Measurements from ENCODE around the gene CACNA1D.
"Not testable (repeated sequence)": the region's sequence is repeated elsewhere in the genome, so short reads cannot be mapped to it uniquely, and the experiment has no call there.

Gene CACNA1D

GRCh38 chr3:53552730-53553129 is 58.3 kb downstream of the CACNA1D start:
- H3K27me3 Mint-ChIP-seq (ENCODE audit: low read depth): peaks cover 3% of the 10 kb centered on the region
- peaks cover 9% of the 10 kb centered on the region for H3K4me1 Mint-ChIP-seq (ENCODE audit: low read depth)
- DNase-seq (ENCODE audit: low spot score): no peak
- H3K36me3 Mint-ChIP-seq (ENCODE audit: low read depth): no peaks in the 10 kb centered on the region
- H3K27ac Mint-ChIP-seq: no peak overlapping the region
- no peak overlapping the region for H3K4me3 Mint-ChIP-seq
- no peaks in the 10 kb centered on the region for H3K9me3 Mint-ChIP-seq

GRCh38 chr3:53553200-53553599 is 58.8 kb downstream of the CACNA1D start:
- Mint-ChIP-seq H3K36me3 (ENCODE audit: low read depth) (no peaks in the 10 kb centered on the region), H3K9me3 (no peaks in the 10 kb centered on the region), H3K27me3 (ENCODE audit: low read depth) (peaks cover 3% of the 10 kb centered on the region), H3K4me1 (ENCODE audit: low read depth) (peaks cover 9% of the 10 kb centered on the region), H3K4me3 (no peak overlapping the region), H3K27ac (no peak overlapping the region)
- no peak for DNase-seq (ENCODE audit: low spot score)

GRCh38 chr3:53554559-53555067 is 60.2 kb downstream of the CACNA1D start:
- H3K4me1 Mint-ChIP-seq (ENCODE audit: low read depth): peaks cover 9% of the 10 kb centered on the region
- peaks cover 4% of the 10 kb centered on the region for H3K9me3 Mint-ChIP-seq
- H3K4me3 Mint-ChIP-seq: no peak overlapping the region
- H3K27me3 Mint-ChIP-seq (ENCODE audit: low read depth): peaks cover 13% of the 10 kb centered on the region
- H3K36me3 Mint-ChIP-seq (ENCODE audit: low read depth): no peaks in the 10 kb centered on the region
- no peak for DNase-seq (ENCODE audit: low spot score)
- H3K27ac Mint-ChIP-seq: no peak overlapping the region

GRCh38 chr3:53555068-53555588 is 60.7 kb downstream of the CACNA1D start:
- Mint-ChIP-seq H3K4me3 (no peak overlapping the region), H3K27ac (no peak overlapping the region), H3K36me3 (ENCODE audit: low read depth) (no peaks in the 10 kb centered on the region), H3K9me3 (peaks cover 4% of the 10 kb centered on the region), H3K4me1 (ENCODE audit: low read depth) (peaks cover 9% of the 10 kb centered on the region), H3K27me3 (ENCODE audit: low read depth) (peaks cover 17% of the 10 kb centered on the region)
- peak; percentile 81 for DNase-seq (ENCODE audit: low spot score)

GRCh38 chr3:53566461-53567145 is 72.2 kb downstream of the CACNA1D start:
- peaks cover 37% of the 10 kb centered on the region for H3K27me3 Mint-ChIP-seq (ENCODE audit: low read depth)
- no peak for DNase-seq (ENCODE audit: low spot score)
- H3K4me1 Mint-ChIP-seq (ENCODE audit: low read depth): no peaks in the 10 kb centered on the region
- no peaks in the 10 kb centered on the region for H3K9me3 Mint-ChIP-seq
- no peak overlapping the region for H3K4me3 Mint-ChIP-seq
- no peaks in the 10 kb centered on the region for H3K36me3 Mint-ChIP-seq (ENCODE audit: low read depth)
- H3K27ac Mint-ChIP-seq: no peak overlapping the region

GRCh38 chr3:53570081-53570480 is 75.7 kb downstream of the CACNA1D start:
- Mint-ChIP-seq H3K4me3 (no peak overlapping the region), H3K4me1 (ENCODE audit: low read depth) (no peaks in the 10 kb centered on the region), H3K36me3 (ENCODE audit: low read depth) (no peaks in the 10 kb centered on the region), H3K9me3 (no peaks in the 10 kb centered on the region), H3K27me3 (ENCODE audit: low read depth) (peaks cover 29% of the 10 kb centered on the region), H3K27ac (no peak overlapping the region)
- no peak for DNase-seq (ENCODE audit: low spot score)

GRCh38 chr3:53570709-53571108 is 76.3 kb downstream of the CACNA1D start:
- DNase-seq (ENCODE audit: low spot score): no peak
- Mint-ChIP-seq H3K27me3 (ENCODE audit: low read depth) (peaks cover 25% of the 10 kb centered on the region), H3K27ac (no peak overlapping the region), H3K9me3 (no peaks in the 10 kb centered on the region), H3K4me1 (ENCODE audit: low read depth) (no peaks in the 10 kb centered on the region), H3K36me3 (ENCODE audit: low read depth) (no peaks in the 10 kb centered on the region), H3K4me3 (no peak overlapping the region)

- Mint-ChIP-seq H3K4me3 (no peak overlapping the region), H3K27ac (no peak overlapping the region), H3K4me1 (ENCODE audit: low read depth) (no peaks in the 10 kb centered on the region), H3K9me3 (no peaks in the 10 kb centered on the region), H3K27me3 (ENCODE audit: low read depth) (peaks cover 23% of the 10 kb centered on the region), H3K36me3 (ENCODE audit: low read depth) (no peaks in the 10 kb centered on the region)
- no peak for DNase-seq (ENCODE audit: low spot score)
These were observed 76.9 kb downstream of the CACNA1D start for GRCh38 chr3:53571264-53571663.

GRCh38 chr3:53572184-53572583 is 77.8 kb downstream of the CACNA1D start:
- not testable (repeated sequence) for H3K4me1 Mint-ChIP-seq (ENCODE audit: low read depth); H3K36me3 Mint-ChIP-seq (ENCODE audit: low read depth); H3K4me3 Mint-ChIP-seq; DNase-seq (ENCODE audit: low spot score); H3K27ac Mint-ChIP-seq; H3K9me3 Mint-ChIP-seq
- peaks cover 23% of the 10 kb centered on the region for H3K27me3 Mint-ChIP-seq (ENCODE audit: low read depth)

GRCh38 chr3:53577506-53577905 is 83.1 kb downstream of the CACNA1D start:
- H3K36me3 Mint-ChIP-seq (ENCODE audit: low read depth): no peaks in the 10 kb centered on the region
- peaks cover 14% of the 10 kb centered on the region for H3K27me3 Mint-ChIP-seq (ENCODE audit: low read depth)
- H3K4me3 Mint-ChIP-seq: no peak overlapping the region
- no peaks in the 10 kb centered on the region for H3K9me3 Mint-ChIP-seq
- no peak overlapping the region for H3K27ac Mint-ChIP-seq
- DNase-seq (ENCODE audit: low spot score): no peak
- peaks cover 16% of the 10 kb centered on the region for H3K4me1 Mint-ChIP-seq (ENCODE audit: low read depth)

- Mint-ChIP-seq H3K4me1 (ENCODE audit: low read depth) (peaks cover 20% of the 10 kb centered on the region), H3K4me3 (no peak overlapping the region), H3K36me3 (ENCODE audit: low read depth) (no peaks in the 10 kb centered on the region), H3K9me3 (no peaks in the 10 kb centered on the region), H3K27me3 (ENCODE audit: low read depth) (peaks cover 19% of the 10 kb centered on the region), H3K27ac (no peak overlapping the region)
- no peak for DNase-seq (ENCODE audit: low spot score)
These were observed 85.2 kb downstream of the CACNA1D start for GRCh38 chr3:53579636-53580035.

GRCh38 chr3:53581671-53582070 is 87.3 kb downstream of the CACNA1D start:
- H3K4me3 Mint-ChIP-seq: no peak overlapping the region
- peaks cover 21% of the 10 kb centered on the region for H3K27me3 Mint-ChIP-seq (ENCODE audit: low read depth)
- H3K4me1 Mint-ChIP-seq (ENCODE audit: low read depth): peaks cover 20% of the 10 kb centered on the region
- peak overlapping the region; percentile 64 for H3K27ac Mint-ChIP-seq
- no peaks in the 10 kb centered on the region for H3K9me3 Mint-ChIP-seq
- DNase-seq (ENCODE audit: low spot score): peak; percentile 30
- no peaks in the 10 kb centered on the region for H3K36me3 Mint-ChIP-seq (ENCODE audit: low read depth)

- Mint-ChIP-seq H3K4me3 (no peak overlapping the region), H3K36me3 (ENCODE audit: low read depth) (no peaks in the 10 kb centered on the region), H3K27me3 (ENCODE audit: low read depth) (peaks cover 21% of the 10 kb centered on the region), H3K4me1 (ENCODE audit: low read depth) (peaks cover 20% of the 10 kb centered on the region), H3K9me3 (no peaks in the 10 kb centered on the region), H3K27ac (no peak overlapping the region)
- DNase-seq (ENCODE audit: low spot score): no peak
These were observed 88.8 kb downstream of the CACNA1D start for GRCh38 chr3:53583161-53583690.

- no peak for DNase-seq (ENCODE audit: low spot score)
- Mint-ChIP-seq H3K4me3 (no peak overlapping the region), H3K36me3 (ENCODE audit: low read depth) (no peaks in the 10 kb centered on the region), H3K9me3 (no peaks in the 10 kb centered on the region), H3K27ac (no peak overlapping the region), H3K27me3 (ENCODE audit: low read depth) (peaks cover 21% of the 10 kb centered on the region), H3K4me1 (ENCODE audit: low read depth) (peaks cover 20% of the 10 kb centered on the region)
These were observed 90.6 kb downstream of the CACNA1D start for GRCh38 chr3:53585049-53585448.

All from T-helper 2 cell treated with Interferon-gamma antibody and Interleukin-4, amounts not matched to agents 5 μg/mL and 100 μg/mL, for 36 hours (primary cell).